OCI-LY1 (cell line): ENCODE results near the gene VPS26B.

Experiments used
- H2AFZ ChIP-seq: fragments of 200-600 bp; sonication (generic), shearing (Covaris generic); 2 replicates; pipeline ENCODE4 v1.6.0; 2014; ENCODE audit warnings: antibody characterized with exemption, mild to moderate bottlenecking, low read length
- H3F3A ChIP-seq: fragments of 200-600 bp; sonication (generic), shearing (Covaris generic); 2 replicates; pipeline ENCODE4 v1.6.0; 2014; ENCODE audit warnings: mild to moderate bottlenecking, antibody characterized with exemption, low read length, moderate library complexity; ENCODE audit not compliant: insufficient read depth
- H3K27ac ChIP-seq: fragments of 200-600 bp; sonication (generic); 2 replicates; pipeline ENCODE4 v1.5.1; 2014; ENCODE audit warnings: low read length, mixed run types, mild to moderate bottlenecking, low read depth; ENCODE audit not compliant: poor library complexity, severe bottlenecking
- H3K27me3 ChIP-seq: fragments of 200-600 bp; sonication (generic); 2 replicates; pipeline ENCODE4 v1.6.0; 2014; ENCODE audit warnings: antibody characterized with exemption, mild to moderate bottlenecking, low read length, moderate library complexity; ENCODE audit not compliant: insufficient read depth
- H3K36me3 ChIP-seq: fragments of 200-600 bp; sonication (generic); 2 replicates; pipeline ENCODE4 v1.6.1; 2014; ENCODE audit warnings: mild to moderate bottlenecking, antibody characterized with exemption, low read length, moderate library complexity, mixed read lengths; ENCODE audit not compliant: insufficient read depth
- H3K4me1 ChIP-seq: fragments of 200-600 bp; sonication (generic); 2 replicates; pipeline ENCODE4 v1.5.1; 2014; ENCODE audit warnings: mild to moderate bottlenecking, low read length, moderate library complexity; ENCODE audit not compliant: insufficient read depth, severe bottlenecking
- H3K4me2 ChIP-seq: fragments of 200-600 bp; sonication (generic), shearing (Covaris generic); 2 replicates; pipeline ENCODE4 v1.6.1; 2014; ENCODE audit warnings: low read length
- H3K4me3 ChIP-seq: fragments of 200-600 bp; sonication (generic); 2 replicates; pipeline ENCODE4 v1.5.1; 2014; ENCODE audit warnings: low read length, low read depth, mild to moderate bottlenecking, mixed read lengths; ENCODE audit not compliant: poor library complexity, severe bottlenecking
- H3K79me2 ChIP-seq: fragments of 200-600 bp; shearing (Covaris generic); 2 replicates; pipeline ENCODE4 v1.6.1; 2016; ENCODE audit warnings: mixed run types, low read length, mixed read lengths; ENCODE audit not compliant: insufficient read depth
- H3K9ac ChIP-seq: fragments of 200-600 bp; sonication (generic), shearing (Covaris generic); 2 replicates; pipeline ENCODE4 v1.6.1; 2014; ENCODE audit warnings: mild to moderate bottlenecking, low read length, mixed read lengths
- H3K9me2 ChIP-seq: fragments of 200-600 bp; sonication (generic), shearing (Covaris generic); 2 replicates; pipeline ENCODE4 v1.6.1; 2014; ENCODE audit warnings: low read depth, mild to moderate bottlenecking, low read length, mixed read lengths
- H3K9me3 ChIP-seq: fragments of 200-600 bp; shearing (Covaris generic); 2 replicates; pipeline ENCODE4 v1.6.1; 2014; ENCODE audit warnings: low read length, mixed read lengths
- H4K20me1 ChIP-seq: fragments of 200-600 bp; sonication (generic), shearing (Covaris generic); 2 replicates; pipeline ENCODE4 v1.6.0; 2016; ENCODE audit warnings: mild to moderate bottlenecking, low read length; ENCODE audit not compliant: insufficient read depth
- EZH2 ChIP-seq: fragments of 200-600 bp; sonication (generic), shearing (Covaris generic); IDR thresholded peaks from 2 replicates; pipeline ENCODE4 v1.8.0; 2017; ENCODE audit warnings: borderline replicate concordance, mixed run types, mild to moderate bottlenecking, antibody characterized with exemption, low read length, moderate library complexity, mixed read lengths
- TF ChIP-seq, protein P1 (sequence below): fragments of 200-600 bp; sonication (generic), shearing (Covaris generic); IDR thresholded peaks from 2 replicates; pipeline ENCODE4 v1.5.1; 2017; ENCODE audit warnings: mild to moderate bottlenecking, antibody characterized with exemption, low read length, moderate library complexity, mixed read lengths

VPS26B gene

DNA sequence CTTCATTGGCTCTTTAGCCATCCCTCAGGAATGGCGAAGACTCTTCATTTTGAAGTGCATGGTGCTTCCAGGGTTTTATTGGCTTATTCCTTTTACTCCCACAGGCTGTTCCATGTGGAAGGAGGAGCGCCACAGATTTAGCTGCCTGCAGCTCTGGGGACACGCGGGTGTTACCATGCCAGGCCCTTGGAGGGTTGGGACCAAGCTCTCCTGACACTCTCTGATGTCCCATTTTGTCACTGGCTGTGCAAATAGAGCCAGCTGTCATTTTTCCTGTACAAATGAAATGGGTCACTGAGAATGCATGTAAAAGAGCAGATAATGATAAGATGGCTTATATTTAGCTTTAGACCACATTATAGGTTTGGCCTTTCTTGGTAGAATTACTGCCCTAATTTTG, 19.4 kb downstream of the VPS26B start:
- Histone ChIP-seq H3K4me1 (no peaks in the 10 kb centered on the region), H3K9me2 (no peaks in the 10 kb centered on the region), H3K4me2 (no peak overlapping the region), H3K36me3 (peaks cover 16% of the 10 kb centered on the region), H4K20me1 (no peaks in the 10 kb centered on the region), H3K27ac (no peak overlapping the region), H3F3A (no peaks in the 10 kb centered on the region), H3K27me3 (no peaks in the 10 kb centered on the region), H2AFZ (no peak overlapping the region), H3K9ac (no peak overlapping the region), H3K4me3 (no peak overlapping the region), H3K9me3 (no peaks in the 10 kb centered on the region), H3K79me2 (no peaks in the 10 kb centered on the region)
- TF ChIP-seq, protein P1, sequence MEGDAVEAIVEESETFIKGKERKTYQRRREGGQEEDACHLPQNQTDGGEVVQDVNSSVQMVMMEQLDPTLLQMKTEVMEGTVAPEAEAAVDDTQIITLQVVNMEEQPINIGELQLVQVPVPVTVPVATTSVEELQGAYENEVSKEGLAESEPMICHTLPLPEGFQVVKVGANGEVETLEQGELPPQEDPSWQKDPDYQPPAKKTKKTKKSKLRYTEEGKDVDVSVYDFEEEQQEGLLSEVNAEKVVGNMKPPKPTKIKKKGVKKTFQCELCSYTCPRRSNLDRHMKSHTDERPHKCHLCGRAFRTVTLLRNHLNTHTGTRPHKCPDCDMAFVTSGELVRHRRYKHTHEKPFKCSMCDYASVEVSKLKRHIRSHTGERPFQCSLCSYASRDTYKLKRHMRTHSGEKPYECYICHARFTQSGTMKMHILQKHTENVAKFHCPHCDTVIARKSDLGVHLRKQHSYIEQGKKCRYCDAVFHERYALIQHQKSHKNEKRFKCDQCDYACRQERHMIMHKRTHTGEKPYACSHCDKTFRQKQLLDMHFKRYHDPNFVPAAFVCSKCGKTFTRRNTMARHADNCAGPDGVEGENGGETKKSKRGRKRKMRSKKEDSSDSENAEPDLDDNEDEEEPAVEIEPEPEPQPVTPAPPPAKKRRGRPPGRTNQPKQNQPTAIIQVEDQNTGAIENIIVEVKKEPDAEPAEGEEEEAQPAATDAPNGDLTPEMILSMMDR, result no peak
- TF ChIP-seq EZH2, result no peak

DNA sequence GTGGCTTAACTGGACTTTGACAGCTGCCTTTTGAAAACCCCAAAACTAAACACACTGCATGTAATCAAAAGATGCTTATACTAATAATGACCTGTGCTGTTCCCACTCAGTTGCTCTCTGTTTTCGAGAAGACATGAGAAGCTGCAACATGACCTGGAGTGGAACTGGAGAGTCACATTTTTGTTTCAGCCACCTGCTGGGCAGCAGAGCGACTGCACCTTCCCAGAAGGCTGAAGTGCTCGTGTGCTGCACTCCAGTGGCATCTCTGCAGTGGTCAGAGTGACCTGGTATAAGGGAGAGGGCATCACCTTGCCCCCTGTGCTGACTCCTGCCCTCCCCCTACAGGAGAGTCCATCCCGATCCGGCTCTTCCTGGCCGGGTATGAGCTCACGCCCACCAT, 20.1 kb downstream of the VPS26B start:
- H3K9me2 ChIP-seq, result no peaks in the 10 kb centered on the region
- TF ChIP-seq EZH2, result no peak
- TF ChIP-seq, protein P1, result peak; percentile 67
- no peak overlapping the region for H3K4me3 ChIP-seq
- H3K79me2 ChIP-seq, result no peaks in the 10 kb centered on the region
- H3K36me3 ChIP-seq, result peaks cover 20% of the 10 kb centered on the region
- no peak overlapping the region for H2AFZ ChIP-seq
- H4K20me1 ChIP-seq, result no peaks in the 10 kb centered on the region
- H3K4me2 ChIP-seq, result no peak overlapping the region
- no peaks in the 10 kb centered on the region for H3F3A ChIP-seq
- no peak overlapping the region for H3K27ac ChIP-seq
- no peaks in the 10 kb centered on the region for H3K27me3 ChIP-seq
- H3K9me3 ChIP-seq, result no peaks in the 10 kb centered on the region
- H3K9ac ChIP-seq, result no peak overlapping the region
- H3K4me1 ChIP-seq, result no peaks in the 10 kb centered on the region

GRCh38 chr11:134245434-134245833, 21.0 kb downstream of the VPS26B start:
- Histone ChIP-seq H3K79me2 (no peaks in the 10 kb centered on the region), H3K9ac (no peak overlapping the region), H3K4me1 (no peaks in the 10 kb centered on the region), H3K27ac (no peak overlapping the region), H3K9me3 (no peaks in the 10 kb centered on the region), H4K20me1 (no peaks in the 10 kb centered on the region), H3K27me3 (no peaks in the 10 kb centered on the region), H3K4me3 (no peak overlapping the region), H3K4me2 (no peak overlapping the region), H3F3A (no peaks in the 10 kb centered on the region), H2AFZ (no peak overlapping the region), H3K36me3 (peaks cover 27% of the 10 kb centered on the region), H3K9me2 (no peaks in the 10 kb centered on the region)
- TF ChIP-seq EZH2, result no peak
- TF ChIP-seq, protein P1, result no peak
